Activated CD8-positive, alpha-beta memory T cell treated with anti-CD3 and anti-CD28 coated beads for 36 hours (primary cell): ENCODE measurements around the gene DAPK1. TPM values are rescaled to one million over a fixed set of nuclear protein-coding genes. Genes with fewer than 3 reads are reported as not detected.

Experiments used
- CTCF ChIA-PET: fragments of 350-600 bp; sonication (Branson Sonifier 250); formaldehyde crosslinking; loops from one replicate; lab custom pipeline; 2021; ENCODE audit warnings: antibody characterized with exemption; lab: Charles Lee
- POLR2A ChIA-PET: fragments of 350-600 bp; sonication (Branson Sonifier 250); formaldehyde crosslinking; loops from one replicate; lab custom pipeline; 2021; ENCODE audit warnings: antibody characterized with exemption; lab: Charles Lee
- total RNA-seq, 2 experiments: library from RNA; stranded (reverse); gene quantifications; one replicate each; pipeline ENCODE4 v1.2.3, GENCODE V29; 2021

DAPK1 gene
- total RNA-seq, 2 experiments from 2014 or later = 3.2 to 3.6 TPM

DNA sequence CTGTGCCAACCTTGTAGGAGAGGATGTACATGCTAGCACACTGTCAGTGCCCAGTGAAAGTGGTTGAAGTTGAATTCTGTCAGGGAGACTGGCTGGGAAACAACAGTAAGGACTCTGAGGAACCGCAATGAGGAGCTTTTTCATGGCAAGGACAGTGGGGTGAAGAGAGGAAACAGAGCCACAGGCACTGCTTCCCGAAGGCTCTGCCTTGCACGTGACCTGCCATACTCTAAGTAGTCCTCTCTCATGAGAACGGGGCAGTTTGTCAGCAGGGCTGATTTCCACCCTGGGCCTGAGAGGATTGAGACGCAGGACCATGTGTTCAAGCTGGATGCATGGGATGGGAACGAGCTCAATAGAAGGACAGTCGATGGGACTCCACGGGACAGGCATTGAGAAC is 121.7 kb downstream of the DAPK1 start:
- POLR2A ChIA-PET = no interaction called here
- CTCF ChIA-PET = no interaction called here

DNA sequence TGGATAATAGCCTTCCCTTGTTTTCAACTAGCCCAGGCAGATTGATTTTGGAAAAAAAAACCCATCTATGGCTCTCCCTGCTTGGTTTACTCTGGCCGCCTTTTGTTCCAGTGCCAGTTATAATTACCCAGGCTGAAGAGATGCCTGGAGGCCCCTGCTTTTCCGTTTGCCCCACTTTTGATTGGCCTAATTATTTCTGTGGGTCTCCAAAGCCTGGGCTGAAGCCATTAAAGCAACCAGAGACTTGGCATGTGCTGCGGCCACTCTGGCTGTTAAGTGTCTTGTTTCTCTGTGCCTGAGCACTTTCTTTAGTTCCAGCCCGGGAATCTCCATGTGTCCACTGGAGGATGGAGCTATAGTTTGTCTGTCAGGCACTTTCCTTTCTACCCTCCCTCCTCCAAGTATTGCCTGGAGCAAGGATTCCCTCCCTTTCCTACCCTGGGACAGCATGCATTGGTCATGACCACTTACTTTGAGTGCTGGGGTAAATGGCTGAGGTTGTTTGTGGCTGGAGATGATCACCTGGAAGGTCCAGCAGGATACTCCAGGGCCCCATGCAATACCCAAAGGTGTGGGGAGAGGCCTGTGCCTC is 123.2 kb downstream of the DAPK1 start:
- ChIA-PET POLR2A (no interaction called here), CTCF (no interaction called here)

DNA sequence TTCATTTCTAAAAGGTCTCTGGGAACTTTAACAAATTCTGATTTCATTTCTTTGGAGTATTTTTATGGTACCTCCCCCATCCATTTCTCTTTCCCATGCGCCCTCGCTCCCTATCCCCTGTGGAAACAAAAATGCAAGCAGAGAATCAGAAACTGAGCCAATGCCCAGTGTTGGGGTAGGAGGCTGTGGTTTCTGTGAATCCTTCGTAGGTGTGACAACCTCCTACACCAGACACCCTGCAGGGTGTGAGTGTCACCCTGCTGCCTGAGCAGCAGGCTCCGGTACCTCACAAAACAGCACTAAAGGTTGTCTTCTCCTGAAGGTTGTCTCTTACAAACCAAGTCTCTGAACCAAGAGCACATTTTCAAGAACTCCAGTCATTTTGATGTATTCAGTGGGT is 124.4 kb downstream of the DAPK1 start:
- ChIA-PET CTCF (no interaction called here), POLR2A (no interaction called here)

DNA sequence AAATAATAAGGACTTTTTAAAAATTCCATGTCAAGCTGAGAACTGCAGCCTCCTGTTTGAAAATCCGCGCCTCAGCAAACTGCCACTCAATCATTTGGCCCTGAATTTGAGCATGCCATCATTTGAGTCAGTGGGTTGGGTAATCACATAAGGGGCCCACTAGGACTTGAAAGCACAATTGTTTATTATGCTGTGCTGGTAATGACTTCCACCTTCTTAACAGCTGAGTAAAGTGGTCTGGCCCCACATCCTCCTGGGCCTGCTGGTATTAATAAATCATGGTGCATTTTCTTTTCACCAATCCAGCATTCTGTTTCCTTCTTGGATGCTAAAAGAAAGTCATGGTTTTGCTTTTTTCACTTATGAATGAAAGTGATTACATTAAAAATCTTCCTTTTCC is 125.3 kb downstream of the DAPK1 start:
- POLR2A ChIA-PET = no interaction called here
- CTCF ChIA-PET = no interaction called here

DNA sequence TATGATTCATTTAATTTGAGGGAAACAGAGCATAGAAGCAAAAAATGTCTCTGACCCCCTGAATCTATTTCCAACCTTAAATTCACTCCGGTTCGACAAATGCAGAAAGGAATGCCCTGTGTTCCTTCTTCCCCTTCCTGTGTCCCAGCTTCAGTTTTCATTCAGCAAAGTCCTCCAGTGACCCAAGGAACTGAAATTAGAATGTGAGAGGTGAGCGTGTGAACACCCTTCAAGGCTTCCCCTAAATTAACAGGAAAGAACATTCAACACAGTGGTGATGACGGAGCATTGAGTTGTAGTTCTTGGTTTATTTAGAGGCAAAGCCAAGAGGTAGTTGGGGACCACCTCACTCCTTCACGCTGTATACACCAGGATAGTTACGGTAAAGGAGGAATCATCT is 130.7 kb downstream of the DAPK1 start:
- CTCF ChIA-PET = no interaction called here
- POLR2A ChIA-PET = no interaction called here

DNA sequence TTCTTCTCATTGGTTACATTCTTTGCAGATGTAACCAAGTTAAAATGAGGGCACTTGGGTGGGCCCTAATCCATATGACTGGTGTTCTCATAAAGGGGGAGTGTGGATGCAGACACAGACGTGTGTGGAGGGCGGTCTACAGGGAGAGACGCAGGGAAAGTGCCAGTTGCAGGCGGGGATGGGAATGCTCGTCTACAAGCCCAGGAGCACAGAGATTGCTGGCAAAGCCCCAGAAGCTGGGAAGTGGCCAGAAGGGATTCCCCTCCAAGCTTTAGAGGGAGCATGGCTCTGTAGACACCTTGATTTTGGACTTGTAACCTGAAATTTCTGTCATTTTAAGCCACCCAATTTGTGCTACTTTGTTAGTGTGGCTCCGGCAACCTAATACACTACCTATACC is 131.4 kb downstream of the DAPK1 start:
- ChIA-PET POLR2A (no interaction called here), CTCF (no interaction called here)

DNA sequence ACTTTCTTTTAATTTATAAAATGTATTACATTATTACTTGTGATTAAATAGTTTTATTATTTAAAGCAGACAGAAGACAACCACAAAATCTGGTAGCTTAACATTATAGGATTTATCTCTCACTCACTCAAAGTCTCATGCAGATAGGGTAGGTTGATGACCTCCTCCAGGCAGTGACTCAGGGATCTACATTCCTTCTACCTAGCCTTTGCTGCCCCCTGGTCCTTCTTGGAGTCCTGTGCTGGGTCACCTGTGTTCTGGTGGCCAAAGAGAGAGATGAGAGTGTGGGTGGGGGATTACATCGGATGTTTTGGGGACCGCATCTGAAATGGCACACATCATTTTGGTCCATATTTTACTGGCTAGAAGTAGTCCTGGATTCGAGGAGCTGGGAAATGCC is 132.6 kb downstream of the DAPK1 start:
- ChIA-PET POLR2A (no interaction called here), CTCF (no interaction called here)

DNA sequence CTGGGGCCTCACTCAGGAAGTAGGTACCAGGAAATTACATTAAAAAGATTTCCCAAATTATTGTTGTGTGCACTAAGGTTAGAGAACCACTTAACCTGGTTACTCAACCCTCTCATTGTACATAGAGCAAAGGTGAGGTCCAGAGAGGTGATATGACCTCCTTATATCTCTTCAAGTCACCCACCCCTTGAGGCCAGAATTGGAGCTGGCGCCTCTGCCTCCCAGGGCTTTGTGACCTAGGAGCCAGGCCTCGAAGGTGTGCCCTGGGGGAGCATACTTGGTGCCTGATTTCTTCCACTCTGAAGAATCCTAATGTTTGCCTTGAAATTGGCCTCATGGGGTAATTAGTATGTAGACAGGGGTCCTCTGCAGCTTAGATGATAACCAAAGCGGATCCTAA is 133.2 kb downstream of the DAPK1 start:
- CTCF ChIA-PET = no interaction called here
- POLR2A ChIA-PET = no interaction called here

DNA sequence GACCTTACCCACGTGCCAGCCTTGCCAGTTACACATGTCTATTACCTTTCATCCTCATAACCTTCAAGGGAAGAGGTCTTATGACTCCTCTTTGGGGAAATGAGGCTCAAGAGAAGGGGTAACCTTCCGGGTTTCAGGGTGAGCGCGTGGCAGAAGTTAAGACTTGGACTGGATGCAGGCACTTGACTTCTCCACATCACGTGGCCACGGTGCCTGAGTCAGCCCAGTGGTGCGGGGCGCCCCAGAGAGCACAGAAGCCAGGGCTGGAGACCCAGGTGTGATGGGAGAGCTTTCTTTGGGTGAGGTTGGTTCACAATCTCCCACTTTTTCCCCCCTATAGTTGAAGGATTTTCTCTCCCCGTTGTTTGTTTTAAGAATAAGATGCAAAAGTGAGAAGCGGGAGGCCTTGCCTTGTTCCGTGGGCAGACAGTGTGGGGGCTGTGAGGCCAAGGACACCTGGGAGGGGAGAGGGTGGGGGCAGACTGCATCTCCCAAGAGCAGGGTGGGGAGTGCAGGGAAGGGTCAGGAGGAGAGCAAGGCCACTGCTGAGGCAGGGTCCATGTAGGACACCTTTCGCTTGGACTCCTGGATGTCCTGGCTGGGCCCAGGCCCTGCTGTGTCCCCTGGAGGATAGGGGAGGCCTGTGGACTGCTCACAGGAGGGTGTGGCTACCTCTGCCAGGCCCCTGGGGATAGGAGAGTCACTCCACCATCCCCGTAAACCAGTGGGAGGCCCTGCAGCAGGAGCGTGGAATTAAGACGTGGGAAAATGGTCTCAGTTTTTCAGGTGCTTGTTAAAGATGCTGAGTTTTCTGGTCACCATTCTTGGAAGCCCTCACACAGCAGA is 138.2 kb downstream of the DAPK1 start:
- ChIA-PET CTCF (no interaction called here), POLR2A (no interaction called here)

DNA sequence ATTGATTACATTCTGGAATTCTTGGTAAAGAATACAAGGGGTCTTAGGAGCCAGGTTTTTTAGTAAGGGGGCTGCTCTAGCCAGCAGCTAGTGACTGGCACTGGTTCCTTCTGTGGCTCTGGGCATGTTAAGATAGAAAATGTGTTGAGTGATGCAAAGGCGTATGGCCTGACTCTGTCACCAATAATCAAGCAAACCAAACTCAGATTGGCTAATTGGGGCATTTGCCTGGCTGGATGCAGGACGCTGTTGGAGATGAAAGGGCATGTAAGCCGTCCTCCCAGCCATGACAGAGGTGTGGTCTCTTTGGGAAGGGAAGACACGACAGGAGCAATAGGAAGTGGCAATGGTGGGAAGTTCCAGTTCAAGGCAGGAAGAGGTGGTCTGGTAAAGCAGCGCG is 140.6 kb downstream of the DAPK1 start:
- CTCF ChIA-PET = no interaction called here

DNA sequence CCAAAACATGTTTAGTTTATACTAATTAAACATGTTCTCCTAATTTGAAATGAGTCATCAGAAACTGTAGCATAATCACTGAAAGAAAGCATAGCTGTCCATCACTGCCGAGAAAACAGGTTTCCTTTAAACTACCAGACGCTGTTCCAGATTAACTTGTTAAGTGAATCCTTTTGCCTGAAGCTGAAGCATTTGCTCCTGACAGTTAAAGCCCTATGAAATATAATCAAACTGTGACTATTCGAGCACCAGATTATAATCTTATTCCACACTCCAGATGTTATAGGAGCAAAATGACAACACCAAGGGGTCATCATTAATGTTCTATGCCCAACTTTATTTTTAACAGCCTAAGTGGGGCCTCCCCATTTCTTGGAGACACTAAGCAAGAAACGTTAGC is 142.3 kb downstream of the DAPK1 start:
- ChIA-PET POLR2A (no interaction called here), CTCF (no interaction called here)

More for the DNA sequence above, 140.6 kb downstream of the DAPK1 start:
- POLR2A ChIA-PET = no interaction called here

DNA sequence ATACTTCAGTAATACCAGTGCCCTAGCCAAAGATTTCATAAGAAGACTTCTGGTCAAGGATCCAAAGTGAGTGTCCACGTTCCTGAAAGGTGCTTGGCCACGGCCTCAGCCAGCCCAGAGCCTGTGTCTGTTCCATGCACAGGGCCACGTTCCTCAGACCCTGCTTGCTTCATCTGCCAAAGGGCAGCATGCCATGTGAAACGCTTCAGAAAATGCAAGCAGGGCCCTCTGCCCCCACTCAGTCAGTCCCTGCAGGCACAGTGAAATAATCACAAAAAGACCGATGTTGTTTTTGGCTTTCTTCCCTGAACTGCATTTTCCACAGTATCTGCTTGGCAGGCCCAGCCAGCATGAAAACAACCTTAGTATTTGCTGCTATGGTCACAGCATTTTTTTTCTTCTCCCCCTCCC is 142.7 kb downstream of the DAPK1 start:
- POLR2A ChIA-PET = no interaction called here
- CTCF ChIA-PET = no interaction called here

DNA sequence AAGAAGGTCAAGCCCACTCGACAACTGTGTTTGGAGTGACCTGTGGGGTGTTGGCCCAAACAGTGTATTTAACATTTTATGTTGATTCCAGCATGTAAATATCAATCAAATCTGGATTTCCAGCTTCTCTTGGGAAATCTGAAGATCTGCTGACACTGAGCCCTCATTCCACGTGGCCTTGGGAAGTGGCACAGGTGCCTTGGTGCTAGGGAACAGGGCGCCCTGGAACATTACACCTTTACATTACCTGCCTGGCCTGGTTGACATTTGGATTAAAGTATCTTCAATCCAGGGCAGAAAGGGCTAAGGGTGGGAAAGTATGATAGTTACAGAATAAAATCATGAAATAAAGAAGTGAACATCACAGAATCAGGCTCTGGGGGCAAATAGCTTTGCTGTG is 143.4 kb downstream of the DAPK1 start:
- ChIA-PET POLR2A (no interaction called here), CTCF (no interaction called here)

DNA sequence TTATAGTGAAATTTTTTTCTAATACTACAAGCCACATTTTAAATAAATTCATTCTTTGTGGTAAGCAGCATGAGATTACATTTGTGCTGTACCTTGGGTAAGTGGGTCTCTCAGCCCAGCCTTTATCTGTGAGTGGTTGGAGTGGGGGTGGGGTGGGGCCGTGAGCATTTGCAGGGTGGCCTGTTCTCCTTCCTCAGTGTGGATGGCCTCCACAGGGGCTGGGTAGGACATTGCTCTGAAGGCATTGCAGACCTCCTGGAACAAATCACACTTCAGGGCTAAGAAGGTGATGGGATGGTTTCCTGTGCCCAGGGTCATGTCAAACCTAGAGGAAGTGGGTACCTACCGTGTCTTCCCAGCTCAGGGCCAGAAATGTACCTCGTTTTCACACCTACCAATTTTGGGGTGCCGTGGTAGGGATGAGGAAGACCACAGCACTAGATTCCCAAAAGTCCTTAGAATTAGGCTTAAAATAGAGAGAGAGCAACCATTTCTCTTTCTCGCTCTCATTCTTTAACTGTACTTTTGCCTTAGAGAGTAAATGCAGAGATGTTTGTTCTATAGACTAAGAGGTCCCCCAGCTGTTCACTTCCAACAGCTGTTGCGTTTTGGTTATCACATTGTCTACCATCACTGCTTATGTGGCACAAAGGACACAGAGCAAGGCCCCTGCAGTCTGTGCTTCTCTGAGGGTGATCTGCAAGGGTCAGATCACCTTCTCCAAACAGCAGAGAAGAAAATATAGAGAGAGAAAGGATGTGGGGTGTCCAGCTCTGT is 144.9 kb downstream of the DAPK1 start:
- CTCF ChIA-PET = no interaction called here

DNA sequence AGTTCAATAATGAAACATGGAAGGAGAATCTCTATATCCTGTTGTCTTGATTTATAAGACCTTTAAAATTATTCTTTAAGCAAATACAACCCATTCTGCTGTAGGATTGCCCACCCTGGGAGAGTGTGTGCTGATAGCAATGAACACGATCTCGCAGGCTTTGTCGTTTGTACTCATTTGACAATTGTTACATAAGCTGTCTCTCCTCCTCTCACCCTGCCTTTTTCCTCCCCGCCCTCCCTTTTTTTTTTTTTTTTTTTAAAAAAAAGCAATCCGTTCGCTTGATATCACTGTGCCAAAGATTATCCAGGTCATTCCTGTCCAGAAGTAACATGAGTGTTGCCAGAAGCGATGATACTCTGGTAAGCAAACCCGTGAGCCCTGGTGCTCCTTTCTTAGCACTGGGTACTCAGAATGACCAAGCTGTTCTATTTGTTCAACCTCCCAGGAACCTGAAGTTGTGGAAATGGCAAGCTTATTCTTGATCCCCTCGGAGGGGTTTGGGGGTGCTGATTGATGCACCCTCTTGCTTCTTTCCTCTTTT is 145.5 kb downstream of the DAPK1 start:
- ChIA-PET POLR2A (no interaction called here), CTCF (no interaction called here)

More for the DNA sequence above, 144.9 kb downstream of the DAPK1 start:
- POLR2A ChIA-PET = no interaction called here

DNA sequence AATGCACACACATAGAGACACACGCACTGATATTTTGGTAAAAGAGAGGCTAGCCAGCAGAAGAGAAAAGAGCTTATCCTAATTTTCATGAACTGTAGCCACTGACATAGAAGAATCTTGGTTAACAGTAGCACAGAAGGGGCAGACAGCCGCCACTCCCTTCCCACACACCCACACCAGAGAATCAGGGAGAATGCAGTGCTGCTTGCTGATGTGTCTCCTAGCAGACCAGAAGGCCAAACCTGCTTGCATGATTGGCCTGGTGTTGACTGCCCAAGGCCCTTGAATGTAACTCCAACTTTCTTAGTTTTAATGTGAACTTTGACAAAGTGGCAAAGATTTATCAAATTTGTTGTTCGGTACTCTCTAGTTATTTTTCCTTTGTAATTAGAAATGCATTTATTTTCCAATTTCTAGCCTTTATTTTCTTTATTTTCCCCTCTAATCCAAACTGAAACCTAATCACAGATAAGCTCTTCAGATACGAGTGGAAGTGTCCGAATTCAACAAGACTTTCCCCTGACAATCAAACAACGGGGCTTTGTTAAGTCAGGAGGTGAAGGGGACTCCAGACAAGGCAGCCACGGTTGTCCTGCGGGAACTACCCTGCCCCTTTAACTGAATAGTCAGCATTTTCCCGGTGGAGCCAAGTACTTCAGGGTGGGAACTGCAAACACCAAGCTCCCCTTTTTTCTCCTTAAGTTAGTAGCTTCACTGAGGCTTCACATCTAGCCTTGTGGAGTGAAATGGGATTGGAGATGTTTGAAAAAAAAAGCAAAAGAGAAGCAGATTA is 146.3 kb downstream of the DAPK1 start:
- CTCF ChIA-PET = no interaction called here
- POLR2A ChIA-PET = no interaction called here

DNA sequence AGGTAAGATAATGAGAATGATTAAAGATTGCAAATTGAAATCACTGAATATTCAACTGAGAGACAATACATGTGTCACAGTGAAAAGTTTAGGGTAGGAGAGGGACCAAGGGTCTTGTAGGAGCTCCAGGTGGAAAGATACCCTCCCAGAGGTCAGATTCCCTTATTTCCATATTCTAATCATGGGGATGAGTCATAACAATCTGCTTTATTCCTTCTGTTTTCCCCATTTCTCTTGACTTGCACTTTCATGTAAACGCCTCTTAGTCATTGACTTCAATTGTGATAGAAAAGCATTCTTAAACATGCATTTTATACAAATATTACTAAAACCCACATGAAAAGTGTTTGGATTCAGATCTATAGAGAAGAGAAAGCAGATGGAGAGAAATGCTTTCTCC is 147.0 kb downstream of the DAPK1 start:
- POLR2A ChIA-PET = no interaction called here
- CTCF ChIA-PET = no interaction called here

DNA sequence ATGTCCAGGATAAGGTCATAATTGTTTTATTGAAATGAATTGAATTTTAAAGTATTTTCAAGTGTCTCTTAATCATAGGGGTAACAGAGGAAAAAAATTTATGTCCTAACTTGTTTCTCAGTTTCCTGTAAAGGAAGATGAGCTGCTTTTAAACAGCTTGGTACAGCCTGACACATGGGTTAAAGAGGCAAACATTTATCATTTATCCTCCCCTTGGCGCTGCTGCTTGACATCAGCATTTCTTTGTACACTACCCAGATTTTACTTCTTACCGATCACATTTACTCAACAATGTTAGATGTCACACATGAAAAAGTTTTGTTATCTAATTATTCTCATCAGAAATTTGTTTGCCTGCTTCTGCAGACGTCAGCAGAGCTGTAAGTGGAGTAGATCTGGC is 148.9 kb downstream of the DAPK1 start:
- CTCF ChIA-PET = no interaction called here

DNA sequence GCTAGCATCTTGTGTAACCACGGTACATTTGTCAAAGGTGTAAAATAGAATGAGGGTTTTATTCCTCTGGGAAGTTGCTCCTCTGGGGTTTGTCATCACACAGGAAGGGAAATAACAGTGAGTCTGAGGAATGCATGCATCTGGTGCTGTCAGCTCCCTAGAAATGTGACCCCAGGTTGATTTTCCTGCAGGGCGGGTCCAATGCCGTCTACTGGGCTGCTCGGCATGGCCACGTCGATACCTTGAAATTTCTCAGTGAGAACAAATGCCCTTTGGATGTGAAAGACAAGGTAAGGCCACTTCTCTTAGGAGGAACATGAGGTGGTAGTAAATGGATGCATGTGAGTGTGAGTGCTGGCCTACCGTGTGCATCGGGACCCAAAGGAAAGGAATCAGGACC is 149.4 kb downstream of the DAPK1 start:
- ChIA-PET POLR2A (no interaction called here), CTCF (no interaction called here)

More for the DNA sequence above, 148.9 kb downstream of the DAPK1 start:
- POLR2A ChIA-PET = no interaction called here

DNA sequence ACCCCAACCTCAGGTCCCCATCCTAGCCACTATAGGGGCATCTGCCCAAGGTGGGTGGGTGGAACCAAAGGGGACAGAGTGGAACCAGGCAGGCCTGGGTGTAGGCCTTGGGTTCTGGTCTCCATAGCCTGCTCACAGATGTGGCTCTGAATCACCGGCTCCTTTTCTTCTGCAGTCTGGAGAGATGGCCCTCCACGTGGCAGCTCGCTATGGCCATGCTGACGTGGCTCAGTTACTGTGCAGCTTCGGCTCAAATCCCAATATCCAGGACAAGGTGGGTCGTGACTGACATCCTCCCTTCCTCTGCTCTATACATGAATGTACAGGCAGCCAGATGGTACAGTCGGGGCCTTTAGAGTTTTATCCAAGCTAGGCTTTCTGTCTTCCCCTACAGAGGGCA is 150.9 kb downstream of the DAPK1 start:
- ChIA-PET CTCF (no interaction called here), POLR2A (no interaction called here)
